ENCODE data around the gene ZMIZ1. TPM values are rescaled to one million over a fixed set of nuclear protein-coding genes. Genes with fewer than 3 reads are reported as not detected.

ZMIZ1 gene
- total and polyA plus RNA-seq, 2 donors (not counting 1 experiment from before 2014, with no cell fraction given), result 6.3 to 30.6 TPM

DNA sequence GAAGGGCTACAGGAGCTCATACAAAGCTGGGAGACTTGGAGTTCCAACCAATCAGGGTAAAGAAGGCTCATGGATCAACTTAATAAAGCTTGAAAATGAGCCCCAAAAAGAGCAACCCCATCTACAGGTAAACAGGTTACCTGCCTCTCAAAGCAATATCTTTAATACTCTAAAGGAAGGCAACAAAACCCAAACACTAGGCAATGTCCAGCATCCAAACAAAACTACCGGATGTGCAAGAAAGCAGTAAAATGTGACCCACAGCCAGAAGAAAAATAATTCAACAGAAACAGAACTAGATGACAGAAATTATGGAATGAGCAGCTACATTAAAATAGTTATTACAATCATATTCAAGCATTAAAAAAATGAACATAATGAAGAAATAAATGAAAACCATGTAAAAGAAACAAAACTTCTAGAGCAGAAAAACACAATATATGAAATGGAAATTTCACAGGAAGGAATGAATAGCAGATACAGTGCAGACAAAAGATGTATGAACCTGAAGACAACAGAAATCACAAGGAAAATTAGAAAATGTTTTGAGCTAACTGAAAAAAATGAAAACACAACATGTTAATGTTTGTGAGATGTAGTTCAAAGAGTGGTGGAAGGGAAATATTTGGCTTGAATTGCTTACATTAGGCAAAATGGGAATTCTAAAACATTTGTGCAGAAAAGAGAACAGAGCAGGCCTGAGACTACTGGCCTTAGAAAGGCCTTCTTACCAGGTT lies 30.5 kb upstream of the ZMIZ1 start:
- Histone ChIP-seq H3K4me1 (ENCODE audit: control insufficient read depth, extremely low read depth, insufficient read depth, low read length) (no peaks in the 10 kb centered on the region), H3K27ac (ENCODE audit: insufficient read depth, low read length) (no peak overlapping the region), H3K9ac (ENCODE audit: insufficient read depth, low read length) (no peak overlapping the region), H3K9me3 (ENCODE audit: control insufficient read depth, insufficient read depth, low read depth, low read length) (no peaks in the 10 kb centered on the region), H3K27me3 (ENCODE audit: control insufficient read depth, insufficient read depth, low read length) (peaks cover 4% of the 10 kb centered on the region), H3K4me3 (replicated peaks in 1 of 4; ENCODE audit: control extremely low read depth in 1 of 4, insufficient read depth in 1 of 4, low read depth in 3 of 4, low read length in 4 of 4) (no peak overlapping the region), H3K4me2 (ENCODE audit: extremely low read depth, insufficient read depth, low read length) (no peak overlapping the region), H3K79me2 (ENCODE audit: control insufficient read depth, insufficient read depth, low read length) (no peaks in the 10 kb centered on the region), H4K20me1 (ENCODE audit: control insufficient read depth, extremely low read depth, insufficient read depth, low read length) (no peaks in the 10 kb centered on the region), H2AFZ (ENCODE audit: low read length) (no peak overlapping the region), H3K36me3 (ENCODE audit: control insufficient read depth, insufficient read depth, low read length) (no peaks in the 10 kb centered on the region)
- TF ChIP-seq, protein P1, sequence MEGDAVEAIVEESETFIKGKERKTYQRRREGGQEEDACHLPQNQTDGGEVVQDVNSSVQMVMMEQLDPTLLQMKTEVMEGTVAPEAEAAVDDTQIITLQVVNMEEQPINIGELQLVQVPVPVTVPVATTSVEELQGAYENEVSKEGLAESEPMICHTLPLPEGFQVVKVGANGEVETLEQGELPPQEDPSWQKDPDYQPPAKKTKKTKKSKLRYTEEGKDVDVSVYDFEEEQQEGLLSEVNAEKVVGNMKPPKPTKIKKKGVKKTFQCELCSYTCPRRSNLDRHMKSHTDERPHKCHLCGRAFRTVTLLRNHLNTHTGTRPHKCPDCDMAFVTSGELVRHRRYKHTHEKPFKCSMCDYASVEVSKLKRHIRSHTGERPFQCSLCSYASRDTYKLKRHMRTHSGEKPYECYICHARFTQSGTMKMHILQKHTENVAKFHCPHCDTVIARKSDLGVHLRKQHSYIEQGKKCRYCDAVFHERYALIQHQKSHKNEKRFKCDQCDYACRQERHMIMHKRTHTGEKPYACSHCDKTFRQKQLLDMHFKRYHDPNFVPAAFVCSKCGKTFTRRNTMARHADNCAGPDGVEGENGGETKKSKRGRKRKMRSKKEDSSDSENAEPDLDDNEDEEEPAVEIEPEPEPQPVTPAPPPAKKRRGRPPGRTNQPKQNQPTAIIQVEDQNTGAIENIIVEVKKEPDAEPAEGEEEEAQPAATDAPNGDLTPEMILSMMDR (conservative IDR thresholded peaks at IDR 0.05 in 1 of 2, IDR thresholded peaks at IDR 0.05 in 1 of 2; ENCODE audit: low read depth in 1 of 2, low read length in 2 of 2), result no peak
- no peak for TF ChIP-seq EZH2 (IDR thresholded peaks at IDR 0.05; ENCODE audit: low read length, missing control alignments)
- DNase-seq (ENCODE audit: low read depth in 2 of 2), result no peak

DNA sequence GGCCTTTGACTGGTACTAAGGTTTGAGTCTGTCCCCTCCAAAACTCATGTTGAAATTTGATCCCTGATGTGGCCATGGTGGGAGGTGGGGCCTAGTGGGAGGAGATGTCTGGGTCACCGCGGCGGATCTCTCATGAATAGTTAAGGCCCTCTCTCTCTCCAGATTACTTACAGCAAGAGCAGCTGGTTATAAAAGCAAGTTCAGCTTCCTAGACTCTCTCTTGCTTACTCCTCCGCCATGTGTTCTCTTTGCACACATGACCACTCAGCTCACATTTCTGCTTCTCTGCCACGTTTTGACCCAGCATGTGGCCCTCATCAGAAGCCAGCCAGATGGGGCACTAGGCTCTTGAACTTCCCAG lies 29.9 kb upstream of the ZMIZ1 start:
- Histone ChIP-seq H3K4me1 (ENCODE audit: control insufficient read depth, extremely low read depth, insufficient read depth, low read length) (no peaks in the 10 kb centered on the region), H3K4me2 (ENCODE audit: extremely low read depth, insufficient read depth, low read length) (no peak overlapping the region), H3K27ac (ENCODE audit: insufficient read depth, low read length) (no peak overlapping the region), H3K4me3 (replicated peaks in 1 of 4; ENCODE audit: control extremely low read depth in 1 of 4, insufficient read depth in 1 of 4, low read depth in 3 of 4, low read length in 4 of 4) (no peak overlapping the region), H2AFZ (ENCODE audit: low read length) (no peak overlapping the region), H3K9me3 (ENCODE audit: control insufficient read depth, insufficient read depth, low read depth, low read length) (no peaks in the 10 kb centered on the region), H3K36me3 (ENCODE audit: control insufficient read depth, insufficient read depth, low read length) (no peaks in the 10 kb centered on the region), H3K79me2 (ENCODE audit: control insufficient read depth, insufficient read depth, low read length) (no peaks in the 10 kb centered on the region), H4K20me1 (ENCODE audit: control insufficient read depth, extremely low read depth, insufficient read depth, low read length) (no peaks in the 10 kb centered on the region), H3K9ac (ENCODE audit: insufficient read depth, low read length) (no peak overlapping the region), H3K27me3 (ENCODE audit: control insufficient read depth, insufficient read depth, low read length) (peaks cover 4% of the 10 kb centered on the region)
- TF ChIP-seq, protein P1 (conservative IDR thresholded peaks at IDR 0.05 in 1 of 2, IDR thresholded peaks at IDR 0.05 in 1 of 2; ENCODE audit: low read depth in 1 of 2, low read length in 2 of 2), result no peak
- TF ChIP-seq EZH2 (IDR thresholded peaks at IDR 0.05; ENCODE audit: low read length, missing control alignments), result no peak
- DNase-seq (ENCODE audit: low read depth in 2 of 2), result peak; percentile 37 to 47

DNA sequence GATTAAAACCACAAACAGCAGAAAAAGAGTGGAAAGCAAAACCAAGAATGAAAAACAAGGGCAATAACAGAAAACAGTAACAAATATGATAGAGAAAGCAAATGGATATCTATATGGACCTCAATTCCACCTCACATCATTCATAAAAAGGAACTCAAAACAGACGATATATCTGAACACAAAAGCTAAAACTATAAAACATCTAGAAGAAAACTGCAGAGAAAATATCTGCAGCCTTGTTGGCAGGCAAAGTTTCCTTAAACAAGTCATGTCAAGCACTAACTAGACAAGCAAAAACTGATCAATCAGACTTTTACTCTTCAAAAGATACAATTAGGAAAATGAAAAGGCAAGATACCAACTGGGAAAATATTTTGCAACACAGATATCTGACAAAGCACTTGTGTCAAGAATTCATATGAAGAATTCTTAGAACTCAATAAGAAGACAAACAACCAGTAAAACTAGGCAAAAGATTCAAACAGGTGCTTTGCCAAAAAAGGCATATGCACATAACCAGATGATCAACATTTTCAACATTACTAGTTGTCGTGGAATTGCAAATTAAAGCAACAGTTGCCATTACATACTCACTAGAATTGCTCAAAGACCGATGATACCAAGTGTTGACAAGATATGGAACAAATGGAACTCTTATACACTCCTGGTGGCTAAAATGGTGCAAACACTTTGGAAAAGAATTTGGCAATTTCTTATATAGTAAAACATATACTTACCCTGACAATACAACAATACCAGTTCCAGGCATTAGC lies 25.9 kb upstream of the ZMIZ1 start:
- TF ChIP-seq EZH2 (IDR thresholded peaks at IDR 0.05; ENCODE audit: low read length, missing control alignments), result no peak
- TF ChIP-seq, protein P1 (conservative IDR thresholded peaks at IDR 0.05 in 1 of 2, IDR thresholded peaks at IDR 0.05 in 1 of 2; ENCODE audit: low read depth in 1 of 2, low read length in 2 of 2), result no peak
- H3K9ac ChIP-seq (ENCODE audit: insufficient read depth, low read length), result no peak overlapping the region

More for the DNA sequence above, 25.9 kb upstream of the ZMIZ1 start:
- no peak for DNase-seq (ENCODE audit: low read depth in 2 of 2)
- Histone ChIP-seq H2AFZ (ENCODE audit: low read length) (no peak overlapping the region), H3K27me3 (ENCODE audit: control insufficient read depth, insufficient read depth, low read length) (peaks cover 4% of the 10 kb centered on the region), H3K4me3 (replicated peaks in 1 of 4; ENCODE audit: control extremely low read depth in 1 of 4, insufficient read depth in 1 of 4, low read depth in 3 of 4, low read length in 4 of 4) (no peak overlapping the region), H3K4me1 (ENCODE audit: control insufficient read depth, extremely low read depth, insufficient read depth, low read length) (no peaks in the 10 kb centered on the region), H3K27ac (ENCODE audit: insufficient read depth, low read length) (no peak overlapping the region), H3K9me3 (ENCODE audit: control insufficient read depth, insufficient read depth, low read depth, low read length) (no peaks in the 10 kb centered on the region), H3K79me2 (ENCODE audit: control insufficient read depth, insufficient read depth, low read length) (no peaks in the 10 kb centered on the region), H4K20me1 (ENCODE audit: control insufficient read depth, extremely low read depth, insufficient read depth, low read length) (no peaks in the 10 kb centered on the region), H3K36me3 (ENCODE audit: control insufficient read depth, insufficient read depth, low read length) (no peaks in the 10 kb centered on the region), H3K4me2 (ENCODE audit: extremely low read depth, insufficient read depth, low read length) (no peak overlapping the region)

All from fibroblast of lung (primary cell).